ENCODE results near the gene MICAL3.

GRCh38 chr22:17884893-17885292 lies 139.5 kb downstream of the MICAL3 start:
- no peak for TF ChIP-seq CTCF (IDR thresholded peaks at IDR 0.05)
- TF ChIP-seq POLR2A (IDR thresholded peaks at IDR 0.05): no peak
